ENCODE measurements around the gene SORCS3.

DNA sequence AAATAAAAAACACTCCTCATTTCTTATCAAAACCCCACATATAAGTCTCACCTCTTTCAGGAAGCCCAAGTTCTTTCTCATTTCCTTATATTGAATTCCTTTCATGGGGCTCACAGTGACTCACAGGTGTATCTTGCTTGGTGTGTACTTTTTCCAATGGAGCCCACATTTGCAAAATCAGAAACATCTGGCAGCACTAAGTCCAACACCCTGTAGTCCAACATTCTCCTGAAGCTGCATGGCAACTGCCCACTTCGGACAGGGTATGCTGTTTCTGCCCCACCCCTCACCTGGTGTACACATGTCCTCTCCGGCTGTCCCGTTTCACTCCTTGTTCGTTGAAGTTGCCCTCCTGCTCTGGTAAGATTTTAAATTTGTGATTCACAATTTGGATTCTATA lies 544.1 kb downstream of the SORCS3 start:
- TF ChIP-seq, protein P1, sequence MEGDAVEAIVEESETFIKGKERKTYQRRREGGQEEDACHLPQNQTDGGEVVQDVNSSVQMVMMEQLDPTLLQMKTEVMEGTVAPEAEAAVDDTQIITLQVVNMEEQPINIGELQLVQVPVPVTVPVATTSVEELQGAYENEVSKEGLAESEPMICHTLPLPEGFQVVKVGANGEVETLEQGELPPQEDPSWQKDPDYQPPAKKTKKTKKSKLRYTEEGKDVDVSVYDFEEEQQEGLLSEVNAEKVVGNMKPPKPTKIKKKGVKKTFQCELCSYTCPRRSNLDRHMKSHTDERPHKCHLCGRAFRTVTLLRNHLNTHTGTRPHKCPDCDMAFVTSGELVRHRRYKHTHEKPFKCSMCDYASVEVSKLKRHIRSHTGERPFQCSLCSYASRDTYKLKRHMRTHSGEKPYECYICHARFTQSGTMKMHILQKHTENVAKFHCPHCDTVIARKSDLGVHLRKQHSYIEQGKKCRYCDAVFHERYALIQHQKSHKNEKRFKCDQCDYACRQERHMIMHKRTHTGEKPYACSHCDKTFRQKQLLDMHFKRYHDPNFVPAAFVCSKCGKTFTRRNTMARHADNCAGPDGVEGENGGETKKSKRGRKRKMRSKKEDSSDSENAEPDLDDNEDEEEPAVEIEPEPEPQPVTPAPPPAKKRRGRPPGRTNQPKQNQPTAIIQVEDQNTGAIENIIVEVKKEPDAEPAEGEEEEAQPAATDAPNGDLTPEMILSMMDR (IDR thresholded peaks at IDR 0.05), result no peak
- no peak for TF ChIP-seq POLR2A (IDR thresholded peaks at IDR 0.05)

All from body of pancreas (tissue), 4 donors.